Measurements from ENCODE around the gene PRF1.
"Not testable (repeated sequence)": the region's sequence is repeated elsewhere in the genome, so short reads cannot be mapped to it uniquely, and the experiment has no call there.

PRF1 gene

DNA sequence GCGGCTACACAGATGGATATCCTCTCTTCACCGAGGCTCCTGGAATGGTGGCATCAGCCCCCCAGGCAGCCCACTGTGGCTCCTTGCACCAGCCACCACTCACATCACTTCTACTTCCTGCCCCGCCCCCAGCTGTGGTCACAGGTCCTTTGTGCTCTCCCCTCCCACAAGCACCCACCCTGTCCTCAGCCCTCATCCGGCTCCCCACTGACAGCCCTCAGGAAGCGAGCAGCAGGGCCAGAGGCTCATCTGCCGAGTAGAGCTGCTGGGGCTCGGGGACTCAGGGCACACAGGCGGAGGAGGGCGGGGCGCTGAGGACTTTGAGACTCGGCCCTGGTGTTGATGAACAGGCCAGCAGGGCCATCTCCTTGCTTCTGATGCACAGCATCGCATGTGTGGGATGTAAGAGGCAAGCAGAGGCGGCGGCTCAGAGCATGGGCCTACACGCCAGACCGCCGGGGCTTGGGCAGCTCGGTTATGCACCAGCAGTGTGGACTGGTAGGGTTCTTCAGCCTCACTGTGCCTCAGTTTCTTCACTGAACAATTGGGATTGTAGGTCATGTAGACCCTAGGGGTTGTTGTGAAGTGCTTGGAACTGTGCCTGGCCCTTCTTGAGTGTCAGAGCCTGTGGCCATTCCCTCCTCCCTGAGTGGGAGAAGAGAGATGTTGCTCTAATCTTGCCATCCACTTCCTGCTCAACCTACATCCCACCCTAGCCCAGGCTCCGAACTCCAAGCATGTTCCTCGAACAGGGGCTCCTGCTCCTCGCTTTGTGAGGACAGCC, at the start of gene PRF1:
Gene PRF1, minus strand, starts transcription at position 77 of the 784 bp plus-strand sequence. CDS start 1,839 bp downstream, outside the sequence.
- FAIRE-seq: no peak
- no peak for DNase-seq (ENCODE audit: insufficient read length, low spot score)
- TF ChIP-seq POLR2A (IDR thresholded peaks at IDR 0.05; ENCODE audit: low read depth, low read length): no peak

DNA sequence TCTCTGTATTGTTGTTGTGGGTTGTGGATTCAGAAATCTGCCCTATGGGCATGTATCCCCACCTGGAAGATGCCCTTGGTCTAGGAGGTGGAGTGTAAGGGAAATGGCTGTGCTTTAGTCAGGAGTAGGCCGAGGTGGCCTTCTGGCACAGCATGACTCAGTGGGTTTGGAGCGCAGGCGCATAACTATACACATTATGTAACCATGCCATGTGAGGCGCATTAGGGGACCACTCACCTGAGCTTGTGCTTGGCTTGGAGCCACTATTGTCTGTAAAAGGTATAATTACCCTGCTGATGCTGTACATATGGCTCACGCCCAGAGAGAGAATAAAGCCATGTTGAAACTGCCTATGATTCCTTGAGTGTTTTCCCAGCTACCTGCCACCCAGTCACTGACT, 49.1 kb upstream of the PRF1 start:
- TF ChIP-seq POLR2A (IDR thresholded peaks at IDR 0.05; ENCODE audit: low read depth, low read length): no peak
- DNase-seq (ENCODE audit: insufficient read length, low spot score): no peak
- FAIRE-seq: no peak

DNA sequence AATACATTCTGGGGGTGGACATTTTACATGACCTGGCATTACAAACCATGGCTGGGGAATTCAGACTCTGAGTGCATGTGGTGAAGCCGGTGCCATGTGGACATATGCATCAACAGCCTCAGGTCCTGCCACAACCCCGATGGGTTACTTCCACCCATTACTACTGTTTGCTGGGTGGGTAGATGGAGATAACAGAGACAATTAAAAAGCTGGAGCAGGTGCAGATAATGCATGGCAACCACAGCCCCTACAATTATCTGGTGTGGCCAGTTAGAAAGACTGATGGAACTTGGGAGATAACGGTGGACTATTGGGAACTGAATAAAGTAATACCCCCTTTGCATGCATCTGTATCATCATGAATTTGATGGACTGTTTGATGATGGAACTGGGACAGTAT, 48.2 kb upstream of the PRF1 start:
- DNase-seq (ENCODE audit: insufficient read length, low spot score) (no peak), FAIRE-seq (no peak)
- no peak for TF ChIP-seq POLR2A (IDR thresholded peaks at IDR 0.05; ENCODE audit: low read depth, low read length)

DNA sequence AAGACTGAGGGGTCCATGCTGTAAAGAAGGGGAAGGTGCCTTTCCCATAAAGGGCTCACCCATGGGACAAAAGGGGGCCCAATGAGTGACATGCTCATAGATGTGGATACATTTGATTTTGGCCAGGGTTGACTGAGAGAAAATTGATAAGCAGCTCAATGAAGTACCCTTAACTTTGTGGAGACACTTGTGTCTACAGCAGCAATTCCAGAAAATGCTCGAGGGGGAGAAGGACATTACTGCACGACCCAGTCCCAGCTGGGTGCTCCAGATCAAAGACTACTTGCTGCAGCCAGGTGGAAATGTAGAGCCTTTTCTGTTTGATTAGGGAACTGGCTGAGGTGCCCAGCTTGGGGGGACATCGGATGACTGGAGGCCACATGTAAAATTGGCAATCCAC, 47.6 kb upstream of the PRF1 start:
- DNase-seq (ENCODE audit: insufficient read length, low spot score) (no peak), FAIRE-seq (no peak)
- no peak for TF ChIP-seq POLR2A (IDR thresholded peaks at IDR 0.05; ENCODE audit: low read depth, low read length)

DNA sequence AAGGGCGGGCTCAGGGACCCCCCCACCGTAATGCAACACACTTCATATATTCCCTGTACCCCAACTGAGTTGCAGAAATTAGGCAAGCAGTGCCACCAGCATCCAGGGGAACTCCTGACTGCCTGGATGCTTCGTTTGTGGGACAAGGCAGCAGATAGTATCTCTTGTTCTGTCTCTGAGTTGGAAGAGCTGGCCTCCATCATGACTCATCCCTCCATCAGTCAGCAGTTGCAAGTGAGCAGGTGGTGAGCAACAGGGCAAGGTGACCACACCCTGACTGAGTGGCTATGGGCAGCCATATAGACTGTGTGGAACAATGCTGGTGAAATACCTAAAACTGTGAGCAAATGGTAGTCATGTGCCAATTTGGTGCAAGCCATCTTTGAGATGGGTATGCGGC, 47.0 kb upstream of the PRF1 start:
- FAIRE-seq (peak; percentile 89), DNase-seq (ENCODE audit: insufficient read length, low spot score) (peak; percentile 79)
- no peak for TF ChIP-seq POLR2A (IDR thresholded peaks at IDR 0.05; ENCODE audit: low read depth, low read length)

DNA sequence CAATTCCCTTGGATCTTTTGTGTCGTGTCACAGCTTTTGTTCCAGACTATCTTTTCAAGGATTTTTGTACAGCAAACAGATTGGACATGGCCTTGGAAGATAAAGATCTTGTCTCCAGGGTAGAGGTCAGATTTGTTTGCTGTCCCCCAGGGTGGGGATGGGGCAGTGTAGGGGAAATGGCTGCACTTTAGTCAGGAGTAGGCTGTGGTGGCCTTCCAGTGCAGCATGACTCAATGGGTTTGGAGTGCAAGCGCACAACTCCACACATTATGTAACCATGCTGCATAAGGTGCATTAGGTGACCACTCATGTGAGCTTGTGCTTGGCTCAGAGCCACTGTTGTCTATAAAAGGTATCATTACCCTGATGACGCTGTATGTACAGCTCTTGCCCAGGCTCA, 45.9 kb upstream of the PRF1 start:
- no peak for DNase-seq (ENCODE audit: insufficient read length, low spot score)
- no peak for TF ChIP-seq POLR2A (IDR thresholded peaks at IDR 0.05; ENCODE audit: low read depth, low read length)
- no peak for FAIRE-seq

DNA sequence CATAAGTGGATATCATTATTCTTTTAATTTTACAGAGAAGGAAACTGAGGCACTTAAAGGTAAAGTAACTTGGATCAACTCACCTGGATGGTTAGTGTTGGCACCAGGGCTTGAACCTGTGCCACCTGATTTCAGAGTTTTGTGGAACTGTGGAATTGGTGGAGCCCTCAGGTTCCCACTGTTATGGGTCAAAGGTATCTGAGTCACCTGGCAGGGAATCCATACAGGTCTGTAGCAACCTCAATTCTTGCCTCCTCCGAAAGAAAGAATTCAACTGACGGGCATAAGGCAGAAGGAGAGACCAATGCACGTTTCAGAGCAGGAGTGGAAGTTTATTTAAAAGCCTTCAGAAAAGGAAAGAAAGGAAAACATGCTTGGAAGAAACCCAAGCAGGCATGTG, 44.5 kb upstream of the PRF1 start:
- no peak for DNase-seq (ENCODE audit: insufficient read length, low spot score)
- no peak for FAIRE-seq
- TF ChIP-seq POLR2A (IDR thresholded peaks at IDR 0.05; ENCODE audit: low read depth, low read length): no peak

DNA sequence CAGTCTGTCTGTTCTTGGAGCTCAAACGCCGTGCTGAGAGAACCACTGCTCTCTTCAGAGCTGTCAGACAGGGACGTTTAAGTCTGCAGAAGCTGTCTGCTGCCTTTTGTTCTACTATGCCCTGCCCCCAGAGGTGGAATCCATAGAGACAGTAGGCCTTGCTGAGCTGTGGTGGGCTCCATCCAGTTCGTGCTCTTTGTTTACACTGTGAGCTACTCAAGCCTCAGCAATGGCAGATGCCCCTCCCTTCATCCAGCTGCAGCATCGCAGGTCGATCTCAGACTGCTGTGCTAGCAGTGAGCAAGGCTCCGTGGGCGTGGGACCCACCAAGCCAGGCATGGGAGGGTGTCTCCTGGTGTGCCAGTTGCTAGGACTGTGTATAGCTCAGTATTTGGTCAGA, 42.4 kb upstream of the PRF1 start:
- FAIRE-seq; DNase-seq (ENCODE audit: insufficient read length, low spot score): not testable (repeated sequence)

DNA sequence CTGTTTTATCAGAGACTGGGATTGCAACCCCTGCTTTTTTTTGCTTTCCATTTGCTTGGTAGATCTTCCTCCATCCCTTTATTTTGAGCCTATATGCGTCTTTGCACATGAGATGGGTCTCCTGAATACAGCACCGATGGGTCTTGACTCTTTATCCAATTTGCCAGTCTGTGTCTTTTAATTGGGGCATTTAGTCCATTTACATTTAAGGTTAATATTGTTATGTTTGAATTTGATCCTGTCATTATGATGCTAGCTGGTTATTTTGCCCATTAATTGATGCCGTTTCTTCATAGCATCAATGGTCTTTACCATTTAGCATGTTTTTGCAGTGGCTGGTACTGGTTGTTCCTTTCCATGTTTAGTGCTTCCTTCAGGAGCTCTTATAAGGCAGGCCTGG, 40.7 kb upstream of the PRF1 start:
- not testable (repeated sequence) for FAIRE-seq; DNase-seq (ENCODE audit: insufficient read length, low spot score)

DNA sequence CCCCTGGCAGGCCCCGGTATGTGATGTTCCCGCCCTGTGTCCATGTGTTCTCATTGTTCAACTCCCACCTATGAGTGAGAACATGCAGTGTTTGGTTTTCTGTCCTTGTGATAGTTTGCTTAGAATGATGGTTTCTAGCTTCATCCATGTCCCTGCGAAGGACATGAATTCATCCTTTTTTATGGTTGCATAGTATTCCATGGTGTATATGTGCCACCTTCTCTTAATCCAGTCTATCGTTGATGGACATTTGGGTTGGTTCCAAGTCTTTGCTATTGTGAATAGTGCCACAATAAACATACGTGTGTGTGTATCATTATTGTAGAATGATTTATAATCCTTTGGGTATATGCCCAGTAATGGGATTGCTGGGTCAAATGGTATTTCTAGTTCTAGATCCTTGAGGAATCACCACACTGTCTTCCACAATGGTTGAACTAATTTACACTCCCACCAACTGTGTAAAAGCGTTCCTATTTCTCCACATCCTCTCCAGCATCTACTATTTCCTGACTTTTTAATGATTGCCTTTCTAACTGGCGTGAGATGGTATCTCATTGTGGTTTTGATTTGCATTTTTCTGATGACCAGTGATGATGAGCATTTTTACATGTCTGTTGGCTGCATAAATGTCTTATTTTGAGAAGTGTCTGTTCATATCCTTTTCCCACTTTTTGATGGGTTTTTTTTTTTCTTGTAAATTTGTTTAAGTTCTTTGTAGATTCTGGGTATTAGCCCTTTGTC, 37.3 kb upstream of the PRF1 start:
- FAIRE-seq; DNase-seq (ENCODE audit: insufficient read length, low spot score): not testable (repeated sequence)

DNA sequence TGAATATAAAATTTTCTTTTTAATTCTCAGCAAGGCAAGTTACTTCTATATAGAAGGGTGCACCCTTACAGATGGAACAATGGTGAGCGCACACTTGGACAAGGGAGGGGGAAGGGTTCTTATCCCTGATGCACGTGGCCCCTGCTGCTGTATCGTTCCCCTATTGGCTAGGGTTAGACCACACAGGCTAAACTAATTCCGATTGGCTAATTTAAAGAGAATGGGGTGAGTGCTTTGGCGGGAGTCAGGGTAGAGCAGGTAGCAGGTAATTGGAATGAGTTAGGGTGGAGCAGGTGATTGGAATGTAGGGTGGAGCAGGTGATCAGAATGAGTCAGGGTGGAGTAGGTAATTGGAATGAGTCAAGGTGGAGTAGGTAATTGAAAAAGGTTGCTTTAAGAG, 32.0 kb upstream of the PRF1 start:
- not testable (repeated sequence) for DNase-seq (ENCODE audit: insufficient read length, low spot score); FAIRE-seq

DNA sequence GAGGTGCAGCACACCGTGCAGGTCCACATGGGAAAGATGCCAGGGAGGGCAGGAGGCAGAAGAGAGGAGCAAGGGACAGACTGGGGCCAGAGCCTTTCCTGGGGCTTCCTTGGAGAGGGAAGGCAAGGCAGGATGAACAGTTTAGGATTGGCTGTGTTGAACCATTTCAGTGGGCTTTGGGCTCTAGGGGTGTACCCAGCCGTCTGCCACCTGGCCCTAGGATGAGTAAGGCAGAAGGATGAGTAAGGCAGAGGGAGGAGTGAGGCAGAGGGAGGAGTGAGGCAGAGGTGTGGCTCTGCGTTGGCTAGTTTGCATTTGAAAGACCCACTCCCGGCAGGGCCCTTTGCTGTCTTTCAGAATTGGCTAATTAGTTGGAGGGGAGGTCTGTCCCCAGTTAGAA, 31.5 kb upstream of the PRF1 start:
- FAIRE-seq (peak; percentile 53), DNase-seq (ENCODE audit: insufficient read length, low spot score) (no peak)
- TF ChIP-seq POLR2A (IDR thresholded peaks at IDR 0.05; ENCODE audit: low read depth, low read length): no peak

DNA sequence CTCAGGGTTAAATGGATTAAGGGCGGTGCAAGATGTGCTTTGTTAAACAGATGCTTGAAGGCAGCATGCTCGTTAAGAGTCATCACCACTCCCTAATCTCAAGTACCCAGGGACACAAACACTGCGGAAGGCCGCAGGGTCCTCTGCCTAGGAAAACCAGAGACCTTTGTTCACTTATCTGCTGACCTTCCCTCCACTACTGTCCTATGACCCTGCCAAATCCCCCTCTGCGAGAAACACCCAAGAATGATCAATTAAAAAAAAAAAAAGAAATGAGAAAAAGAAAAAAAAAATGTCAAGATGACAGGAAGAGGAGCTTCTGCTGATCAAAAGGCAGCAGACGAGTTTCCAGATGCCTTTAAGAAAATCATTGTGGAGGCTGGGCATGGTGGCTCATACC, 29.2 kb upstream of the PRF1 start:
- not testable (repeated sequence) for DNase-seq (ENCODE audit: insufficient read length, low spot score); FAIRE-seq

DNA sequence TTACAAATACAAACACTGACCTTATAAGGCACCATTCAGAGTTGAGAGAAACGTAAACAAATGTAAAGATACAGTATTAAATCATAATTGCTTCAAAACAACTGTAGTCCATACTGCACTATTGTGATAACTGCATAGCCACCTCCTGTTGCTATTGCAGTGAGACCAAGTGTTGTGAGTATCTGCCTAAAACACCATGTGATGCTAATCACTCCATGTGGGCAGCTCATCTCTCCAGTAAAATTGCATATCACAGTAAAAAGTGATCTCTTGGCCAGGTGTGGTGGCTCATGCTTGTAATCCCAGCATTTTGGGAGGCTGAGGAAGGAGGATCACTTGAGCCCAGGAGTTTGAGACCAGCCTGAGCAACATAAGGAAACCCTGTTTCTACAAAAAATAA, 26.8 kb upstream of the PRF1 start:
- no peak for DNase-seq (ENCODE audit: insufficient read length, low spot score)
- no peak for FAIRE-seq
- TF ChIP-seq POLR2A (IDR thresholded peaks at IDR 0.05; ENCODE audit: low read depth, low read length): no peak

DNA sequence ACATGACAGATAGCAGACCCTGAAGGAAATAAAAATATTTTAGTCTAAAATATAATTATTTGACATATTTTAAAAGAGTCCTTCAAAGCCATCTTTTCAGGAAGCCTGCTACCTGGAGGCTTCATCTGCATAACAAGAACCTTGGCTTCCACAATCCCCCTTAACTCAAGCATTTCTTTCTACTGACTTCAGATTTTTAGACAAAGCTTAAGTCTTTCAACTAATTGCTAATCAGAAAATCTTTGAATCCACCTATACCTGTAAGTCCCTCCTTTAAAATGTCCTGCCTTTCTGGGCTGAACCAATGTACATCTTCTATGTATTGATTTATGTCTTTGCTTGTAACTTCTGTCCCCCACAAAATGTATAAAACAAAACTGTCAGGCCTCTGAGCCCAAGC, 23.5 kb upstream of the PRF1 start:
- no peak for TF ChIP-seq POLR2A (IDR thresholded peaks at IDR 0.05; ENCODE audit: low read depth, low read length)
- no peak for FAIRE-seq
- no peak for DNase-seq (ENCODE audit: insufficient read length, low spot score)

All from H54 (cell line).